OCI-LY3 (cell line): ENCODE measurements around the gene TTC17.

Experiments
- EZH2phosphoT487 ChIP-seq: fragments of 200-600 bp; shearing (Covaris generic); IDR thresholded peaks from 2 replicates; pipeline ENCODE4 v1.6.1; 2018; ENCODE audit warnings: antibody characterized with exemption, mixed run types, low read depth
- TF ChIP-seq, protein P1 (sequence below): fragments of 200-600, 300-600 bp; sonication (generic); IDR thresholded peaks from 2 replicates; pipeline ENCODE4 v1.5.1; 2014; ENCODE audit warnings: antibody characterized with exemption, low read length, low read depth

DNA sequence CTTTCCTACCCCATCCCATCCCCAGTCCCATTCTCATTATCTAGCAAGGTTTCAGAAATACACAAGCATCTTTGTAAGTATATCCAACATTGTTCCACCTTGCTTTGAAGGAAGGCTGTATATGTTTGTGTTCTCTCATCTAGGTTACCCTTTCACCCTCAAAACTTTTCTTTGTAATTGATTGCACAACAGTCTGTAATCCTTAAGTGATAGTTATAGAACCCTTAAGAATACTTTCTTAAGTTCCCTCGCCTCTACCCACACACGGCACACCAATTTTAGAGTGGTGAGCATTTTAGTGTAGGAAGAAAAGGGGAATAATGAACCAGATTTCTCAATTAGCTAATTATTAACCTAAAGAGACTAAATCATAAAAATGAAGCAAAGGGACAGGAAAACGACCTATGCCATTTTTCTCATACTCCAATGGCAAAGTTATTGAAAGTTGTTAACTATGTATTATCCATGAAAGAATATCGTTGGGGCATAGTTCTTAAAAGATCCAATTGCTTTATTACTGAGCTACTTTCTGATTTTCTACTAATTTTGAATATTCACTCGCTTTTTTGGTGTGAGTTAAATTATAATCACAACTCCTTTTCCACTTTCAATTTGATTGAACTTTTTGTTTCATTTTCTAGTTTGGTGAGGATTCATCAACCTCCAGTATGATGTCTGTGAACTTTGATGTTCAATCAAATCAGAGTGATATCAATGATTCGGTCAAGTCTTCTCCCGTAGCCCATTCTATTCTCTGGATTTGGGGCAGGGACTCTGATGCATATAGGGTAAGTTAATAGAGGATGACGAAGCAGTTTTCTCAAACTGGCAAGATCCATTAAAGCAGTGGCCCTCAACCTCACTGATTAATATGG is 44.9 kb downstream of the TTC17 start:
- TF ChIP-seq, protein P1, sequence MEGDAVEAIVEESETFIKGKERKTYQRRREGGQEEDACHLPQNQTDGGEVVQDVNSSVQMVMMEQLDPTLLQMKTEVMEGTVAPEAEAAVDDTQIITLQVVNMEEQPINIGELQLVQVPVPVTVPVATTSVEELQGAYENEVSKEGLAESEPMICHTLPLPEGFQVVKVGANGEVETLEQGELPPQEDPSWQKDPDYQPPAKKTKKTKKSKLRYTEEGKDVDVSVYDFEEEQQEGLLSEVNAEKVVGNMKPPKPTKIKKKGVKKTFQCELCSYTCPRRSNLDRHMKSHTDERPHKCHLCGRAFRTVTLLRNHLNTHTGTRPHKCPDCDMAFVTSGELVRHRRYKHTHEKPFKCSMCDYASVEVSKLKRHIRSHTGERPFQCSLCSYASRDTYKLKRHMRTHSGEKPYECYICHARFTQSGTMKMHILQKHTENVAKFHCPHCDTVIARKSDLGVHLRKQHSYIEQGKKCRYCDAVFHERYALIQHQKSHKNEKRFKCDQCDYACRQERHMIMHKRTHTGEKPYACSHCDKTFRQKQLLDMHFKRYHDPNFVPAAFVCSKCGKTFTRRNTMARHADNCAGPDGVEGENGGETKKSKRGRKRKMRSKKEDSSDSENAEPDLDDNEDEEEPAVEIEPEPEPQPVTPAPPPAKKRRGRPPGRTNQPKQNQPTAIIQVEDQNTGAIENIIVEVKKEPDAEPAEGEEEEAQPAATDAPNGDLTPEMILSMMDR = no peak
- TF ChIP-seq EZH2phosphoT487 = no peak
